A673 (cell line): Measurements from ENCODE around the gene CAVIN3. TPM values are rescaled to one million over a fixed set of nuclear protein-coding genes. Genes with fewer than 3 reads are reported as not detected.

Experiments used
- BruUV-seq: library from RNA; stranded (reverse); fragments of 400-500 nt; replicated peaks from 2 replicates; lab custom pipeline; 2021; lab: Mats Ljungman, UMichigan
- CTCF ChIA-PET: fragments of 300-600 bp; sonication (Branson Sonifier 250); formaldehyde crosslinking; loops from one replicate; lab custom pipeline; 2022; ENCODE audit warnings: antibody characterized with exemption; lab: Charles Lee
- POLR2A ChIA-PET: fragments of 300-600 bp; sonication (Branson Sonifier 250); formaldehyde crosslinking; loops from one replicate; lab custom pipeline; 2022; ENCODE audit warnings: antibody characterized with exemption; ENCODE audit not compliant: low non-redundant PET; lab: Charles Lee
- DNase-seq: peaks from one replicate; pipeline ENCODE4 v3.0.0-alpha.2; 2015; ENCODE audit warnings: low spot score
- H3K27ac ChIP-seq: fragments of 200-600 bp; sonication (generic); 2 replicates; pipeline ENCODE4 v1.5.1; 2016; ENCODE audit warnings: mixed run types, low read depth, mild to moderate bottlenecking, mixed read lengths, antibody characterized with exemption, low read length; ENCODE audit not compliant: poor library complexity, severe bottlenecking
- H3K27me3 ChIP-seq: fragments of 200-600 bp; sonication (generic); replicated peaks from 2 replicates; pipeline ENCODE4 v1.6.1; 2017; ENCODE audit warnings: mixed run types, low read depth, mild to moderate bottlenecking, mixed read lengths, antibody characterized with exemption, low read length; ENCODE audit not compliant: insufficient read depth, poor library complexity
- H3K36me3 ChIP-seq: fragments of 200-600 bp; sonication (generic); 2 replicates; pipeline ENCODE4 v1.6.1; 2016; ENCODE audit warnings: mixed run types, mild to moderate bottlenecking, mixed read lengths, antibody characterized with exemption, low read length; ENCODE audit not compliant: insufficient read depth, poor library complexity, severe bottlenecking
- H3K4me1 ChIP-seq: fragments of 200-600 bp; sonication (generic); 2 replicates; pipeline ENCODE4 v1.6.1; 2017; ENCODE audit warnings: mixed run types, mild to moderate bottlenecking, mixed read lengths, antibody characterized with exemption, low read length; ENCODE audit not compliant: insufficient read depth, poor library complexity, severe bottlenecking
- H3K4me3 ChIP-seq: fragments of 200-600 bp; sonication (generic); 2 replicates; pipeline ENCODE4 v1.5.1; 2016; ENCODE audit warnings: low read depth, mixed run types, mild to moderate bottlenecking, mixed read lengths, low read length; ENCODE audit not compliant: poor library complexity, severe bottlenecking
- H3K9me3 ChIP-seq: fragments of 200-600 bp; sonication (generic); 2 replicates; pipeline ENCODE4 v1.6.1; 2016; ENCODE audit warnings: mixed run types, low read depth, mild to moderate bottlenecking, mixed read lengths, antibody characterized with exemption, low read length; ENCODE audit not compliant: poor library complexity, severe bottlenecking
- CTCF ChIP-seq: fragments of 300-800, 200-600 bp; sonication (generic); conservative IDR thresholded peaks from 2 replicates; pipeline ENCODE4 v1.5.1; 2017; ENCODE audit warnings: low read depth, mild to moderate bottlenecking, antibody characterized with exemption, low read length, moderate library complexity, mixed read lengths
- EZH2 ChIP-seq: fragments of 200-600 bp; sonication (generic); IDR thresholded peaks from 2 replicates; pipeline ENCODE4 v1.6.1; 2017; ENCODE audit warnings: borderline replicate concordance, low read depth, mild to moderate bottlenecking, mixed read lengths, antibody characterized with exemption, low read length; ENCODE audit not compliant: poor library complexity, severe bottlenecking
- intact Hi-C: fragments of 100-400 bp; cut with micrococcal nuclease; formaldehyde crosslinking; loops from one replicate; pipeline ENCODE4 v1.10.0; 2022; ENCODE audit not compliant: unreplicated experiment
- total RNA-seq: library from RNA; stranded (reverse); gene quantifications from 2 replicates; pipeline ENCODE4 v1.2.3, GENCODE V29; 2021

Gene CAVIN3
- total RNA-seq, 1 experiment from 2014 or later = 1.3 TPM

GRCh38 chr11:6300325-6300724, 20.0 kb downstream of the CAVIN3 start:
- BruUV-seq = no TSS peak
- ChIA-PET POLR2A (no interaction called here), CTCF (no interaction called here)
- Histone ChIP-seq H3K4me3 (no peak overlapping the region), H3K4me1 (no peaks in the 10 kb centered on the region), H3K27me3 (no peaks in the 10 kb centered on the region), H3K9me3 (no peaks in the 10 kb centered on the region), H3K27ac (no peak overlapping the region), H3K36me3 (no peaks in the 10 kb centered on the region)
- DNase-seq = no peak
- intact Hi-C loops = no loop called here
- no peak for TF ChIP-seq EZH2
- TF ChIP-seq CTCF = no peak

- ChIA-PET POLR2A (no interaction called here), CTCF (interaction anchor here (0.5 to 0.7 kb wide), 2 partner anchors 80 to 1671 kb away, joined by 3 to 8 read pairs; no protein-coding TSS in a partner anchor)
- H3K36me3 ChIP-seq = no peaks in the 10 kb centered on the region
- no peaks in the 10 kb centered on the region for H3K27me3 ChIP-seq
- H3K9me3 ChIP-seq = no peaks in the 10 kb centered on the region
- H3K27ac ChIP-seq = no peak overlapping the region
- H3K4me3 ChIP-seq = no peak overlapping the region
- no peaks in the 10 kb centered on the region for H3K4me1 ChIP-seq
- DNase-seq = no peak
- intact Hi-C loops = loop anchor here (5.0 kb wide), 1 partner anchor 64 kb away; no protein-coding TSS in a partner anchor
- BruUV-seq = no TSS peak
- TF ChIP-seq CTCF = peak; percentile 22; the same call in 1 of the 2 replicates
- TF ChIP-seq EZH2 = no peak
Measured at GRCh38 chr11:6298605-6299004, 21.7 kb downstream of the CAVIN3 start.

DNA sequence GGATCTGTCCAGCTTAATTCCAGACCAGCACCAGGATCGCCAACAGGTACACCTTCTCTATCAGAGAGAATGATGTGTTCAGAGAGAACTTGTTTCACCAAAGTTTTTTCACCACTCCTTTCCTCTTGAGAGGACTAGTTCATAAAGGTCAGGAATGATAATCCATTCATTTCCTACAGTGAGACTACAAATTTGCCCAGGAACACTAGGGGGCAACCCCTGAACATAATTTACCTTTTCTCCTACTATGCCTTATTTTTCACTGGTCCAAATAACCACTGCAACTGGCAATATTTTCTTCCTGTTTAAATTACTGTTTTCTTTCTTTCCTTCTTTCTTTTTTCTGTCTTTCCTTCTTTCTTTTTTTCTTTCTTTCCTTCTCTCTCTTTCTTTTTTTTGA, 22.5 kb downstream of the CAVIN3 start:
- Histone ChIP-seq H3K4me3 (no peak overlapping the region), H3K36me3 (no peaks in the 10 kb centered on the region), H3K27ac (no peak overlapping the region), H3K27me3 (no peaks in the 10 kb centered on the region), H3K4me1 (no peaks in the 10 kb centered on the region), H3K9me3 (no peaks in the 10 kb centered on the region)
- POLR2A ChIA-PET = no interaction called here
- intact Hi-C loops = loop anchor here (5.0 kb wide), 1 partner anchor 64 kb away; no protein-coding TSS in a partner anchor
- DNase-seq = peak; percentile 21
- BruUV-seq = no TSS peak
- CTCF ChIA-PET = interaction anchor here (0.7 kb wide), 1 partner anchor 81 kb away, joined by 8 read pairs; no protein-coding TSS in a partner anchor
- TF ChIP-seq CTCF (peak; percentile 51), EZH2 (no peak)
